Right cardiac atrium (tissue), 5 donors: Measurements from ENCODE around the gene GALNT1. TPM values are rescaled to one million over a fixed set of nuclear protein-coding genes. Genes with fewer than 3 reads are reported as not detected.

Experiments used
- ATAC-seq, 2 donors: fragments of 200-7000 bp; cut with Tn5 transposase; one replicate each; pipeline versions ENCODE4 v1.8.0 to v1.9.1; 2020; ENCODE audit warnings: moderate library complexity in 2 of 2, mild to moderate bottlenecking in 1 of 2
- DNase-seq, 3 donors: peaks; one replicate each; pipeline ENCODE4 v3.0.0-alpha.2; 2020
- H3K27ac ChIP-seq: one replicate; pipeline ENCODE4 v1.5.1; 2013; ENCODE audit warnings: mild to moderate bottlenecking, low read length, control low read depth, moderate library complexity
- H3K27me3 ChIP-seq: one replicate; pipeline ENCODE4 v1.6.1; 2013; ENCODE audit not compliant: control insufficient read depth, insufficient read depth
- H3K4me1 ChIP-seq: one replicate; pipeline ENCODE4 v1.6.1; 2013; ENCODE audit warnings: low read length; ENCODE audit not compliant: control insufficient read depth, insufficient read depth
- H3K4me3 ChIP-seq: one replicate; pipeline ENCODE4 v1.5.1; 2013; ENCODE audit warnings: low read length, control low read depth
- H3K9me3 ChIP-seq: one replicate; pipeline ENCODE4 v1.6.1; 2013; ENCODE audit warnings: low read length; ENCODE audit not compliant: control insufficient read depth
- WGBS: extraction: QIAGEN DNeasy Blood & Tissue Kit; methylation state at CpG from one replicate; pipeline ENCODE4 v1.1.7; 2013; 5-methylcytosine and 5-hydroxymethylcytosine counted together
- intact Hi-C, 4 donors: fragments of 100-400 bp; cut with DNase I; formaldehyde crosslinking; loops; one replicate each; pipeline versions ENCODE4 v1.11.0 to v1.14.0; 2022 to 2023
- microRNA-seq, 2 donors: library from miRNA; unstranded; fragments of <30 nt; microRNA quantifications; one replicate each; pipeline ENCODE4 v1.2.0, GENCODE V29; 2020 to 2021
- polyA plus RNA-seq: library from polyadenylated mRNA; stranded (reverse); fragments of 200-250 nt; gene quantifications from one replicate; pipeline ENCODE4 v1.2.3, GENCODE V29; 2013
- total RNA-seq, 4 donors: library from RNA; stranded (reverse); fragmentation: NEBNext Ultra II Directional; extraction: Animal tissue kit (Norgen Biotek cat#: 25700); gene quantifications; one replicate each; pipeline ENCODE4 v1.2.1, GENCODE V29; 2021
- donor health status: healthy with polysubstance abuse.
- donor health status: DM: no; HTN: yes; CAD: no.
- donor health status: DM: no; HTN: no; CAD: no.
- donor health status: DM: no; HTN: yes; CAD: no; lungs with severe emphysema.
- donor health status: DM: yes; HTN: yes; CAD: no.

Gene GALNT1
- total and polyA plus RNA-seq, 5 donors, result 17.8 to 60.3 (median 55.6) TPM

DNA sequence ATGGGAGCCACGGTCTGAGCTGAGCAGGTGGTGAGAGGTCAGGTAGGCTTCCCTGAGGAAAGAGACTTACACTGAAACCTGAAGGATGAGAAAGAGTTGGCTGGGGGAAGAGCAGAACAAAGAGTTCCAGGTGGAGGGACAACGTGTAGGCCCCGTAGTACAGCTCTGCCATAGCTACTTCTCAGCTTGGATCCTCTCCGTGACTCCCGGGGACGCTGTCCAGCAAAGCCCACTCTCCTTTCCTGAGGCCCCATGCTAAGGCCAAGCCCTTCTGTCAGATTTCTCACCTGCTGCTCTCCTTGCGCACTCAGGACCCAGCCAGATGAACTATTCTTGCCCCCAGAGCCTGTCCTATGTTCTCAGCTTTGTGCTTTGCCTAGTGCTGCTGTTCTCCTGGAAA, 173.8 kb downstream of the GALNT1 start:
- Histone ChIP-seq H3K4me1 (no peaks in the 10 kb centered on the region), H3K27me3 (no peaks in the 10 kb centered on the region), H3K4me3 (no peak overlapping the region), H3K27ac (no peak overlapping the region), H3K9me3 (no peaks in the 10 kb centered on the region)
- intact Hi-C loops, result loop anchor here in 2 of 4 donors (5.0 to 10.0 kb wide), 2 partner anchors 189 to 197 kb away; no protein-coding TSS in a partner anchor
- 81% methylated on average over 7 of the region's 7 CpGs for WGBS
- DNase-seq, result no peak
- peak in 1 of 2 donors; percentile 19 for ATAC-seq

DNA sequence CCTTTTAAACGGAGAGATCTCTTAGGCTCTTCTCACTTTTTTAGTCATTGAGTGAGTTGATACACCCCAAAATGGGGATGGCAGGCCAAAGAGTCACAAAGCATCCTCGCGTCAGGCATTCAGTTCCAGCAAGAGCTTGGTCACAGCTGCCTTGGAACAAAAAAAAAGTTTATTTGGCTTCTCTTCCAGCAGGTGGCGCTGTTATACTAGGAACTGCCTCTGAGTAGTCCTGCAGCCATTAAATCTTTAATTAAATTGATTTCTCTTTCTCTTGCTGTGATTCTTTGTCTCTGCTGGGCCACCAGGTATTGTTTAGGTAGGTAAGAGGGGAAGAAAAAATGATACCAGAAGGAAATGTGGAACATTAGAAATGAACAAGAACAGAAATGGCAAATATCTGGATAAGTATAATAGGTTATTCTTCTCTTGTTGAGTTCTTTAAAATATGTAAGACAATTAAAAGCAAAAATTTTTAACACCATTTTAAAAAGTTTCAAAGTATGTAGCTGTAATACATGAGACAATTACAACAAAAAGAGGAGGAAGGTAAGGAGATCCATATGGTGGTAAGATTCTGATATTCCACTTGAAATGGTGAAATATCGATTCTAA, 175.1 kb downstream of the GALNT1 start:
- 22% methylated on average over 5 of the region's 5 CpGs for WGBS
- ATAC-seq, result peak; percentile 78 to 84
- H3K9me3 ChIP-seq, result no peaks in the 10 kb centered on the region
- DNase-seq, result peak in 1 of 3 donors; percentile 40
- H3K4me1 ChIP-seq, result no peaks in the 10 kb centered on the region
- H3K27me3 ChIP-seq, result no peaks in the 10 kb centered on the region
- no peak overlapping the region for H3K27ac ChIP-seq
- intact Hi-C loops, result loop anchor here (2.0 to 10.0 kb wide), 3 partner anchors 188 to 196 kb away; no protein-coding TSS in a partner anchor
- H3K4me3 ChIP-seq, result no peak overlapping the region

Small RNAs within 50 kb of the gene (microRNA-seq; reads per million reads assigned to microRNA genes)
- 0 reads per million in 2 donors for gene MIR3975

Other genes starting within 250 kb of the GALNT1 start
- gene ZNF24, start 237.3 kb upstream of the GALNT1 start, total RNA-seq, result 10 to 100 TPM; 47.3 to 56.5 (median 51.8) TPM
- 15.4 TPM for gene ZNF24, start 237.3 kb upstream of the GALNT1 start, polyA plus RNA-seq
- 1 to 10 TPM in 3 of 4 donors, under 1 TPM in 1; 0.89 to 1.7 (median 1.4) TPM for gene ZNF396, start 204.4 kb upstream of the GALNT1 start, total RNA-seq
- 0.72 TPM for gene ZNF396, start 204.4 kb upstream of the GALNT1 start, polyA plus RNA-seq
- gene INO80C, start 83.8 kb upstream of the GALNT1 start, total RNA-seq, result 10 to 100 TPM; 25.4 to 27.2 (median 26.0) TPM
- 36.1 TPM for gene INO80C, start 83.8 kb upstream of the GALNT1 start, polyA plus RNA-seq